ENCODE results near the gene UGGT1.

- TF ChIP-seq CTCF (IDR thresholded peaks at IDR 0.05): no peak
- no peak for TF ChIP-seq POLR2A (IDR thresholded peaks at IDR 0.05)
These were observed 703 bp downstream of the UGGT1 start for GRCh38 chr2:128091726-128092080.
